ENCODE data around the gene TRPM2. TPM values are rescaled to one million over a fixed set of nuclear protein-coding genes. Genes with fewer than 3 reads are reported as not detected.
"Not testable (repeated sequence)": the region's sequence is repeated elsewhere in the genome, so short reads cannot be mapped to it uniquely, and the experiment has no call there.

The TRPM2 gene
- total and polyA plus RNA-seq, 10 of the 15 experiments (the other 5 are each of a cell fraction or from before 2014, with no cell fraction given): 0.03 to 9.1 (median 2.6) TPM

- in situ Hi-C loops (cut with MboI); RAD21 ChIA-PET (ENCODE audit: unreplicated experiment): not testable (repeated sequence)
These were observed 11.5 kb upstream of the TRPM2 start for GRCh38 chr21:44341726-44342458.

GRCh38 chr21:44342981-44343380 is 10.4 kb upstream of the TRPM2 start:
- H4K20me1 ChIP-seq (ENCODE audit: control insufficient read depth, insufficient read depth); H3K4me2 ChIP-seq (ENCODE audit: control insufficient read depth, insufficient read depth); RAD21 ChIA-PET (ENCODE audit: unreplicated experiment); H3K9ac ChIP-seq (ENCODE audit: control insufficient read depth, insufficient read depth, low read length); BruUV-seq (replicated peaks); DNase-seq (ENCODE audit: low read depth, low spot score); H3K36me3 ChIP-seq (ENCODE audit: control insufficient read depth in 2 of 2, insufficient read depth in 2 of 2, low read length in 1 of 2); ATAC-seq; FAIRE-seq; CTCF ChIA-PET; H3K9me3 ChIP-seq (replicated peaks; ENCODE audit: control insufficient read depth, insufficient read depth, low read length); H3K27me3 ChIP-seq (replicated peaks in 1 of 2; ENCODE audit: control insufficient read depth in 2 of 2, insufficient read depth in 2 of 2, low read length in 1 of 2); H3K4me3 ChIP-seq; H3K27ac ChIP-seq (ENCODE audit: control insufficient read depth, insufficient read depth); intact Hi-C loops (cut with micrococcal nuclease; ENCODE audit: unreplicated experiment); H3K79me2 ChIP-seq (ENCODE audit: control insufficient read depth, insufficient read depth, low read length); POLR2A ChIA-PET; H2AFZ ChIP-seq (ENCODE audit: control insufficient read depth, low read depth, low read length); in situ Hi-C loops (cut with MboI): not testable (repeated sequence)
- SMC1A ChIA-PET (ENCODE audit: uncharacterized antibody, unreplicated experiment): interaction anchor here (1.2 kb wide), 1 partner anchor 13 kb away, joined by 3 read pairs; no protein-coding TSS in a partner anchor
- H3K4me1 ChIP-seq (ENCODE audit: control insufficient read depth, insufficient read depth, low read length): peaks cover 10% of the 10 kb centered on the region
- 65% methylated on average over 8 of the region's 8 CpGs for WGBS (ENCODE audit: insufficient coverage, insufficient replicate concordance, low lambda C conversion rate, missing lambda C conversion rate)

More at GRCh38 chr21:44341726-44342458, 11.5 kb upstream of the TRPM2 start:
- H3K9ac ChIP-seq (ENCODE audit: control insufficient read depth, insufficient read depth, low read length); H3K9me3 ChIP-seq (replicated peaks; ENCODE audit: control insufficient read depth, insufficient read depth, low read length); H3K4me3 ChIP-seq; H3K79me2 ChIP-seq (ENCODE audit: control insufficient read depth, insufficient read depth, low read length); ATAC-seq; H2AFZ ChIP-seq (ENCODE audit: control insufficient read depth, low read depth, low read length); DNase-seq (ENCODE audit: low read depth, low spot score); FAIRE-seq; POLR2A ChIA-PET; CTCF ChIA-PET; H3K27me3 ChIP-seq (replicated peaks in 1 of 2; ENCODE audit: control insufficient read depth in 2 of 2, insufficient read depth in 2 of 2, low read length in 1 of 2); H4K20me1 ChIP-seq (ENCODE audit: control insufficient read depth, insufficient read depth); H3K27ac ChIP-seq (ENCODE audit: control insufficient read depth, insufficient read depth); H3K36me3 ChIP-seq (ENCODE audit: control insufficient read depth in 2 of 2, insufficient read depth in 2 of 2, low read length in 1 of 2); H3K4me2 ChIP-seq (ENCODE audit: control insufficient read depth, insufficient read depth); BruUV-seq (replicated peaks); intact Hi-C loops (cut with micrococcal nuclease; ENCODE audit: unreplicated experiment): not testable (repeated sequence)
- 52% methylated on average over 7 of the region's 12 CpGs for WGBS (ENCODE audit: insufficient coverage, insufficient replicate concordance, low lambda C conversion rate, missing lambda C conversion rate)
- SMC1A ChIA-PET (ENCODE audit: uncharacterized antibody, unreplicated experiment): interaction anchor here (0.6 to 1.2 kb wide), 2 partner anchors 14 to 46 kb away, joined by 3 read pairs; no protein-coding TSS in a partner anchor
- peaks cover 11% of the 10 kb centered on the region for H3K4me1 ChIP-seq (ENCODE audit: control insufficient read depth, insufficient read depth, low read length)
